GM18873 (cell line): Measurements from ENCODE around the gene RND1.

ENCODE experiments used
- ATAC-seq: cut with Tn5 transposase; IDR thresholded peaks from one replicate; pipeline ENCODE4 v1.9.1; 2021; ENCODE audit warnings: mild to moderate bottlenecking, moderate library complexity, moderate number of reproducible peaks; ENCODE audit not compliant: unreplicated experiment, low FRiP score

Gene RND1

GRCh38 chr12:48813465-48814261, 52.0 kb downstream of the RND1 start:
- ATAC-seq = no peak

GRCh38 chr12:48812389-48812788, 53.3 kb downstream of the RND1 start:
- ATAC-seq = no peak

- ATAC-seq = no peak
Measured at GRCh38 chr12:48811437-48812090, 54.1 kb downstream of the RND1 start.

GRCh38 chr12:48810903-48811431, 54.7 kb downstream of the RND1 start:
- no peak for ATAC-seq

- no peak for ATAC-seq
Measured at GRCh38 chr12:48807981-48808380, 57.7 kb downstream of the RND1 start.
